KBM-7 (cell line): ENCODE results near the gene NBAS.
"Not testable (repeated sequence)": the region's sequence is repeated elsewhere in the genome, so short reads cannot be mapped to it uniquely, and the experiment has no call there.

Source experiments
- DNase-seq: peaks from one replicate; pipeline ENCODE4 v3.0.0-alpha.2; 2015
- in situ Hi-C: fragments of 300-500 bp; cut with MboI; formaldehyde crosslinking; loops from 2 replicates; pipeline ENCODE4 v1.14.3; 2020; ENCODE audit warnings: low sequenced_read_pairs, low pct_unique_long_range_greater_than_20kb, mixed read lengths

The NBAS gene

GRCh38 chr2:15446961-15447360, 114.2 kb downstream of the NBAS start:
- in situ Hi-C loops, result no loop called here
- no peak for DNase-seq

GRCh38 chr2:15445891-15446562, 115.1 kb downstream of the NBAS start:
- in situ Hi-C loops, result no loop called here
- DNase-seq, result no peak

- in situ Hi-C loops, DNase-seq: not testable (repeated sequence)
These were observed 121.2 kb downstream of the NBAS start for GRCh38 chr2:15439768-15440524.

GRCh38 chr2:15439366-15439765, 121.8 kb downstream of the NBAS start:
- in situ Hi-C loops, DNase-seq: not testable (repeated sequence)

GRCh38 chr2:15436195-15436594, 124.9 kb downstream of the NBAS start:
- in situ Hi-C loops, result no loop called here

GRCh38 chr2:15435474-15435873, 125.7 kb downstream of the NBAS start:
- in situ Hi-C loops, result no loop called here

More at GRCh38 chr2:15436195-15436594, 124.9 kb downstream of the NBAS start:
- DNase-seq, result no peak

GRCh38 chr2:15432642-15433256, 128.4 kb downstream of the NBAS start:
- DNase-seq, result no peak
- in situ Hi-C loops, result no loop called here

More at GRCh38 chr2:15435474-15435873, 125.7 kb downstream of the NBAS start:
- DNase-seq, result no peak

- no peak for DNase-seq
- in situ Hi-C loops, result no loop called here
These were observed 132.1 kb downstream of the NBAS start for GRCh38 chr2:15429032-15429431.

GRCh38 chr2:15427987-15428386, 133.1 kb downstream of the NBAS start:
- in situ Hi-C loops, result no loop called here
- DNase-seq, result no peak

GRCh38 chr2:15426606-15427005, 134.5 kb downstream of the NBAS start:
- DNase-seq, result no peak
- in situ Hi-C loops, result no loop called here

GRCh38 chr2:15425712-15426111, 135.4 kb downstream of the NBAS start:
- DNase-seq, result no peak
- in situ Hi-C loops, result no loop called here

- no peak for DNase-seq
- in situ Hi-C loops, result no loop called here
These were observed 139.4 kb downstream of the NBAS start for GRCh38 chr2:15421753-15422152.

- DNase-seq, result no peak
- in situ Hi-C loops, result no loop called here
These were observed 145.4 kb downstream of the NBAS start for GRCh38 chr2:15415748-15416147.

- no peak for DNase-seq
- in situ Hi-C loops, result no loop called here
These were observed 148.4 kb downstream of the NBAS start for GRCh38 chr2:15412779-15413178.

- in situ Hi-C loops, result no loop called here
- DNase-seq, result no peak
These were observed 148.8 kb downstream of the NBAS start for GRCh38 chr2:15412309-15412708.

GRCh38 chr2:15410884-15411283, 150.2 kb downstream of the NBAS start:
- DNase-seq, result no peak
- in situ Hi-C loops, result no loop called here

GRCh38 chr2:15408759-15409158, 152.4 kb downstream of the NBAS start:
- DNase-seq, result no peak
- in situ Hi-C loops, result no loop called here

- no peak for DNase-seq
- in situ Hi-C loops, result no loop called here
These were observed 153.5 kb downstream of the NBAS start for GRCh38 chr2:15407666-15408065.

- DNase-seq, in situ Hi-C loops: not testable (repeated sequence)
These were observed 156.6 kb downstream of the NBAS start for GRCh38 chr2:15404511-15404910.

- in situ Hi-C loops, result no loop called here
- DNase-seq, result no peak
These were observed 160.8 kb downstream of the NBAS start for GRCh38 chr2:15400240-15400826.
